NCI-H2029 (cell line): ENCODE measurements around the gene KCTD17.

Experiments used
- DNase-seq: peaks from one replicate; lab custom pipeline; 2025; lab: John Stamatoyannopoulos, UW

The KCTD17 gene

GRCh38 chr22:37079158-37079557 lies 27.6 kb downstream of the KCTD17 start:
- no peak for DNase-seq

GRCh38 chr22:37079668-37080171 lies 28.2 kb downstream of the KCTD17 start:
- DNase-seq = no peak

- DNase-seq = no peak
These were observed 28.9 kb downstream of the KCTD17 start for GRCh38 chr22:37080438-37080837.

- no peak for DNase-seq
These were observed 29.3 kb downstream of the KCTD17 start for GRCh38 chr22:37080838-37081237.

GRCh38 chr22:37082251-37082873 lies 30.8 kb downstream of the KCTD17 start:
- no peak for DNase-seq

GRCh38 chr22:37083914-37084313 lies 32.4 kb downstream of the KCTD17 start:
- no peak for DNase-seq

- DNase-seq = no peak
These were observed 32.8 kb downstream of the KCTD17 start for GRCh38 chr22:37084385-37084784.

GRCh38 chr22:37086184-37086583 lies 34.6 kb downstream of the KCTD17 start:
- DNase-seq = no peak

- DNase-seq = no peak
These were observed 36.6 kb downstream of the KCTD17 start for GRCh38 chr22:37088108-37088605.

- no peak for DNase-seq
These were observed 37.3 kb downstream of the KCTD17 start for GRCh38 chr22:37088750-37089408.

GRCh38 chr22:37089434-37089833 lies 37.9 kb downstream of the KCTD17 start:
- DNase-seq = no peak

- no peak for DNase-seq
These were observed 39.6 kb downstream of the KCTD17 start for GRCh38 chr22:37090920-37091695.

- no peak for DNase-seq
These were observed 40.5 kb downstream of the KCTD17 start for GRCh38 chr22:37091994-37092393.

- DNase-seq = no peak
These were observed 41.5 kb downstream of the KCTD17 start for GRCh38 chr22:37092997-37093396.

GRCh38 chr22:37094239-37094638 lies 42.7 kb downstream of the KCTD17 start:
- no peak for DNase-seq

GRCh38 chr22:37095113-37095512 lies 43.6 kb downstream of the KCTD17 start:
- no peak for DNase-seq

GRCh38 chr22:37097346-37097745 lies 45.8 kb downstream of the KCTD17 start:
- no peak for DNase-seq

- peak; percentile 78 for DNase-seq
These were observed 47.5 kb downstream of the KCTD17 start for GRCh38 chr22:37098976-37099591.

GRCh38 chr22:37100589-37101127 lies 49.1 kb downstream of the KCTD17 start:
- no peak for DNase-seq

- DNase-seq = no peak
These were observed 49.9 kb downstream of the KCTD17 start for GRCh38 chr22:37101311-37102066.

GRCh38 chr22:37103151-37103550 lies 51.6 kb downstream of the KCTD17 start:
- no peak for DNase-seq
